Activated CD4-positive, alpha-beta T cell treated with anti-CD3 and anti-CD28 coated beads for 1 hour (primary cell): ENCODE measurements around the gene TMEM121B.

Experiments
- DNase-seq: peaks from one replicate; pipeline ENCODE4 v3.0.0-alpha.2; 2020

The TMEM121B gene

GRCh38 chr22:17137861-17138425 is 16.8 kb upstream of the TMEM121B start:
- no peak for DNase-seq

GRCh38 chr22:17137170-17137569 is 16.0 kb upstream of the TMEM121B start:
- no peak for DNase-seq

- DNase-seq, result no peak
Observed at GRCh38 chr22:17135153-17135760, 14.1 kb upstream of the TMEM121B start.

- no peak for DNase-seq
Observed at GRCh38 chr22:17133137-17133536, 12.0 kb upstream of the TMEM121B start.

GRCh38 chr22:17132112-17132511 is 11.0 kb upstream of the TMEM121B start:
- no peak for DNase-seq

- no peak for DNase-seq
Observed at GRCh38 chr22:17131686-17132085, 10.5 kb upstream of the TMEM121B start.

- no peak for DNase-seq
Observed at GRCh38 chr22:17130199-17130598, 9.0 kb upstream of the TMEM121B start.

GRCh38 chr22:17120711-17121232 is 388 bp downstream of the TMEM121B start:
- no peak for DNase-seq

GRCh38 chr22:17120281-17120680 is 879 bp downstream of the TMEM121B start:
- peak; percentile 30 for DNase-seq

GRCh38 chr22:17119481-17120202 is 1.5 kb downstream of the TMEM121B start:
- DNase-seq, result no peak

GRCh38 chr22:17118342-17118741 is 2.8 kb downstream of the TMEM121B start:
- DNase-seq, result no peak

- no peak for DNase-seq
Observed at GRCh38 chr22:17117890-17118289, 3.3 kb downstream of the TMEM121B start.

GRCh38 chr22:17117400-17117799 is 3.8 kb downstream of the TMEM121B start:
- DNase-seq, result no peak

GRCh38 chr22:17116572-17117330 is 4.4 kb downstream of the TMEM121B start:
- DNase-seq, result no peak

GRCh38 chr22:17115945-17116565 is 5.1 kb downstream of the TMEM121B start:
- no peak for DNase-seq

- no peak for DNase-seq
Observed at GRCh38 chr22:17115236-17115635, 5.9 kb downstream of the TMEM121B start.

GRCh38 chr22:17114898-17115235 is 6.3 kb downstream of the TMEM121B start:
- DNase-seq, result no peak

- DNase-seq, result no peak
Observed at GRCh38 chr22:17114173-17114897, 6.8 kb downstream of the TMEM121B start.

- DNase-seq, result no peak
Observed at GRCh38 chr22:17113600-17113999, 7.6 kb downstream of the TMEM121B start.

- DNase-seq, result no peak
Observed at GRCh38 chr22:17112491-17113042, 8.6 kb downstream of the TMEM121B start.

GRCh38 chr22:17110791-17111550 is 10.2 kb downstream of the TMEM121B start:
- no peak for DNase-seq
